HG03025 (cell line): Measurements from ENCODE around the gene LPP.

ENCODE experiments used
- ATAC-seq: cut with Tn5 transposase; IDR thresholded peaks from one replicate; pipeline ENCODE4 v1.9.1; 2021; ENCODE audit warnings: mild to moderate bottlenecking, moderate library complexity; ENCODE audit not compliant: unreplicated experiment, low FRiP score

Gene LPP

GRCh38 chr3:188489639-188490405 lies 335.9 kb downstream of the LPP start:
- no peak for ATAC-seq

DNA sequence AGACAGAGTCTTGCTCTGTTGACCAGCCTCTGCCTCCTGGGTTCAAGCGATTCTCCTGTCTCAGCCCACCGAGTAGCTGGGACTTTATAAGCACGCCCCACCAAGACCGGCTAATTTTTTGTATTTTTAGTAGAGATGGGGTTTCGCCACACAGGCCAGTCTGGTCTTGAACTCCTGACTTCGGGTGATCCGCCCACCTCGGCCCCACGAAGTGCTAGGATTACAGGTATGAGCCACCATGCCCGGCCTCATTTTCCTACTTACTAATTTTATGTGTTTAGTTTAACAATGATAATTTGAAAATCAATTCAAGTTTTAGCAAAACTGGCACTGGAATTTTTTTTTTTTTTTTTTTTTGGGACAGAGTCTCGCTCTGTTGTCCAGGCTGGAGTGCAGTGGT lies 336.5 kb downstream of the LPP start:
- ATAC-seq, result no peak

DNA sequence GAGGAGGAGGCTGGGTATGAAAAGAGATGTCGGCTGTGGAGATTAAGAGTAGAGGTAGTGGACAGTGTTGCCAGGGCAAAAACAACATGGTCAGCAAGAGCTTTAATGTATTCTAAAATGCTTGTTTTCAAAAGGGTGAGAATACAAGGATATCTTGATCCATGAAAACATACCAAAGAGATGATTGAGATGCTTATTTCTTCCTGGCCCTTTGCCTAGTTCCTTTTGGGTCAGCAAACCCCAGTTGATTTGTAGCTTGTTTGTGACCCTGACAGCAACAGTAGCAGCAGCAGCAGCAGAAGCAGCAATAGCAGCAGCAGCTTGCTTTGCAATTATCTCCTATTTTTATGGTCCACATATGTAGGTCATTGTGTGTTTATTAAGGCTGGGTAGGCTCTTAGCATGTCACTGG lies 337.3 kb downstream of the LPP start:
- ATAC-seq, result no peak

GRCh38 chr3:188496390-188496789 lies 342.4 kb downstream of the LPP start:
- no peak for ATAC-seq

- ATAC-seq, result no peak
Observed at GRCh38 chr3:188497021-188497420, 343.1 kb downstream of the LPP start.

DNA sequence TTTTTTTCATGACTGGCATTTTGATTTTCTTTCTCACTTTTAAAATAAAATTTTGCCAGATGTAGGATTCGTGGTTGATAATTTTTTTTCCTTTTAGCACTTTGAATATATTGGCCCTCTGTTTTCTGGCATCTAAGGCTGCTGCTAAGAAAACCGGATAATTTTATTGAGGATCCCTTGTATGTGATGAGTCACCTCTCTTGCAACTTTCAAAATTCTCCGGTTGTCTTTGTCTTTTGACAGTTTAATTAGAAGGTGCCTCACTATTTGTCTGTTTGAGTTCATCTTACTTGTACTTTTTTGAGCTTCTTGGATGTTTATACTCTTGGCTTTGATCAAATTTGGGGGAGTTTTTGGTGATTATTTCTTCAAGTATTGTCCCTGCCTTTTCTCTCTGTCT lies 349.7 kb downstream of the LPP start:
- ATAC-seq, result no peak

- ATAC-seq, result no peak
Observed at GRCh38 chr3:188505151-188505550, 351.2 kb downstream of the LPP start.

- no peak for ATAC-seq
Observed at GRCh38 chr3:188505911-188506310, 352.0 kb downstream of the LPP start.

DNA sequence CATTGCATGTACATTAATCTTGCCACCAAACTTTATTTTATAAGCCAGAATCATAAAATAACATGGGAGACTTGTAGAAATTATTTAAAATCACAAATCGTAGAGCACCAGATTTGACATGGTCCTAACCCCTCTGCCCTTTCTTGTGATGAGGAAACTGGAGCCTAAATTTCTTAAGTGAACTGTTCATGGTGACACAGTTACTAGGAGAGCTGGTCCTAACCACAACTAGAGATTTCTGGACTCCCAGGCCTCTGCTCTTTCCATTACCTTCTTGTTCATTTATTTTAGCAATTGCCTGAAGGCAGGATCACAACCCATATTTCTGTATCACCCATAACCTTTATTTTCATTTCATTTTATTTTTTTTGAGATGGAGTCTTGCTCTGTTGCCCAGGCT lies 352.5 kb downstream of the LPP start:
- ATAC-seq, result no peak

GRCh38 chr3:188507244-188507720 lies 353.3 kb downstream of the LPP start:
- ATAC-seq, result no peak

- ATAC-seq, result no peak
Observed at GRCh38 chr3:188508454-188508853, 354.5 kb downstream of the LPP start.

DNA sequence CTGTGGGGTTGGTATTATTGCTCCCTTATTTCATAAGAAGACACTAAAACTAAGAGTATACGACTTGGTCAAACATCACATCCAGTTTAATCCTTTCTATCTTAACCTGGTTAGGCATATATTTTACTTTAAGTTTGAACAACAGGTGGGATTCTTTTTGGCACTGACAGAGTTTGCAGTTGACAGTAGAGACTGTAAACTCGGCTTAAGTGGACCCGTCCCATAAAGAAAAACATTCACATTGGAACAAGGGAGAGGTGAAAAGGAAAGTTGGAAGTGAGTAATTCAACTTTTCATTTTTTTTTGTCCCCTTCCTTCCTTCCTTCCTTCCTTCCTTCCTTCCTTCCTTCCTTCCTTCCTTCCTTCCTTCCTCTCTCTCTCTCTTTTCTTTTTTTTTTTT lies 355.4 kb downstream of the LPP start:
- no peak for ATAC-seq

GRCh38 chr3:188510366-188510765 lies 356.4 kb downstream of the LPP start:
- ATAC-seq, result no peak

- ATAC-seq, result no peak
Observed at GRCh38 chr3:188513662-188514328, 359.8 kb downstream of the LPP start.

DNA sequence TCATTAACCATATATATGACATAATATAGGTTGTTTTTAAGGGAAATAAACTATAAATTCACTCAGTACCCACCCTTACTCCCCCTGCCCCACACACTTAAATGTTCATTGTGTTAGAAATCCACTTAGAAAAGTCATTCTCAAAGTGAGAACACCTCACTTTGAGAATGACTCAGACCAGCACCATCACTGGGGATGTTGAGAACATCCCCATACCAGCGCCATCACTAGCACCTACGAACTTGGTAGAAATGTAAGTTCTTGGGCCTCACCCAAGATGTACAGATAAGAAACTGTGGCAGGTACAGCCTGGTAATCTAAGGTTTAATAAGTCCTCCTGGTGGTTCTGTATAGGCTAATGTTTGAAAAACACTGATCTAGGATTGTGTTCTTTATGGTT lies 362.6 kb downstream of the LPP start:
- ATAC-seq, result no peak

GRCh38 chr3:188518416-188518815 lies 364.5 kb downstream of the LPP start:
- ATAC-seq, result no peak

DNA sequence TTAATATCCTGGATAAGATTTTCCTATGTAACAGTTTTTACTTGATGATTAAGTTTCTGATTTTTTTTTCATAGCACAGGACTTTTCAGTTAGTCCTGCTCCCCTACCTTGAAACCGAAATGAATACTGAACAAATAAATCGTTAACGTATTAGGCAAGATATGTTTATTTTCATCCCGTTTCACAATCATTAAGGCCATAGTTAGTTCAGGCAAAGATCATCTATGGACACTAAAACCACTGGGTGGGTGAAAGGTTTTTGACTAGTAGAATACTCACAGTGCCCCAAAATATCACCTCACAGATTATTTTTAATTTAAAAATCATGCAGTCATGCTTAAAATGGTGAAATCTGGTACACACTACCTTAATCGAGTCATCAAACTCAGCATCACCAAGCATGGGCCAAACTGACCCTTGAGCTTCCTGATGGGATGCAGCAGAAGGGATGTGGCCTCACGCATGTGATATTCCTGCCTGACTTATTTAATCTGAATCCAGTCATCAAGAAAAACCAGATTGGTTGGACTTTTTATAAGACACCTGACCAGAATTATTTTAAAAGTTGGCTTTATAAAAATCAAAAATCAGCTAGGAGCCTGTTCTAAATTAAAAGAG lies 365.0 kb downstream of the LPP start:
- no peak for ATAC-seq

- ATAC-seq, result no peak
Observed at GRCh38 chr3:188520466-188520865, 366.5 kb downstream of the LPP start.

DNA sequence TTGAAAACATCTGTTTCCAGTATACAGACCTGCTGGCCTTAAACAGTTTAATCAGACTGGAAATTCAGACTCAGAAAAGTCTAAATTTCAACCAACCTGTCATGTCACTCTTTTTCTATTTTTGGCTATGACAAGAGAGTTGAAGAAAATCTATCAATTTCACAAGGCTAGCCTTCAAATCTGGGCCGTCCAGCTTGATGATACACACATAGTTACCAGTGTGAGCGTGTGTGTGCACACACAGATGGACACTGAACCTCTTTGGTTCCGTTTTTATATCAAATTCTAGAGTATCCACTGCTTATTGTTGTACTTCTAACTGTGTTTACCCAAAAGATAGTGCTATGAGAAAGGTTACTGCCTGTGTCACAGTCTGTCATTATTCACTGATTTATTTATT lies 368.2 kb downstream of the LPP start:
- no peak for ATAC-seq

DNA sequence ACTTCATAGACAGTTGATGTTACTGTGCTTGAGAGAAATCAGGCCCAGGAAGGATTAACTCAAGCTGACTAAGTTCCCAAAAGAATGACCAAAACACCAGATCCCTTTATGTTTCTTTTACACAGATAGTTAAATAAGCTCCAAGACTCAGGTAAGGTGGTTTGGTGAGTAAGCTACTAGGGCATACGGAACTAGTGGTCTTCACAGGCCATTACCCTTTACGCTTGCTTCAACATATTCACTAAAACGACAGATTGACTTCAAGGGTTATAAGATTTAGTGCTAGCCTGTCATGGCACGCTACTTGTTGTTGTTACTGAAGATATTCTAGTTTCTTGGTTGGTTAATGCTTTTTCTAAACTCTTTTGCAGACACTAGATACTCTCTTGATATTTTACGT lies 369.3 kb downstream of the LPP start:
- no peak for ATAC-seq

- ATAC-seq, result no peak
Observed at GRCh38 chr3:188524052-188524451, 370.1 kb downstream of the LPP start.

DNA sequence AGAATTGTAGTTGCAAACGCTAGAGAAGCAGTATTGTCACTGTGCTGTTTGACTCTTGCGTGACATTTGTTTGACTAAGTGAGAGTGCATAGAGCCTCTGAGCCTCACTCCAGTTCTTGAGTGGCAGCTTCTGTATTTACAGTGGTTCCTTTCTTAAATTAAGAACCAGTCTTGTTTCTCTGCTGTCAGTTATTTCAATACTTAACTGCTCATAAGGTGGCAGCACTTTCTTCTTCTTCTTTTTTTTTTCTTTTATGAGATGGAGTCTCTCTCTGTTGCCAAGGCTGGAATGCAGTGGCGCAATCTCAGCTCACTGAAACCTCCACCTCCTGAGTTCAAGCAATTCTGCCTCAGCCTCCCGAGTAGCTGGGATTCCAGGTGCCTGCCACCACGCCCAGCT lies 372.1 kb downstream of the LPP start:
- ATAC-seq, result no peak
